UCSD-AML1 (cell line): ENCODE data around the gene RPTOR.

Source experiments
- DNase-seq: peaks from one replicate; lab custom pipeline; 2025; ENCODE audit not compliant: unreplicated experiment; lab: John Stamatoyannopoulos, UW

RPTOR gene

DNA sequence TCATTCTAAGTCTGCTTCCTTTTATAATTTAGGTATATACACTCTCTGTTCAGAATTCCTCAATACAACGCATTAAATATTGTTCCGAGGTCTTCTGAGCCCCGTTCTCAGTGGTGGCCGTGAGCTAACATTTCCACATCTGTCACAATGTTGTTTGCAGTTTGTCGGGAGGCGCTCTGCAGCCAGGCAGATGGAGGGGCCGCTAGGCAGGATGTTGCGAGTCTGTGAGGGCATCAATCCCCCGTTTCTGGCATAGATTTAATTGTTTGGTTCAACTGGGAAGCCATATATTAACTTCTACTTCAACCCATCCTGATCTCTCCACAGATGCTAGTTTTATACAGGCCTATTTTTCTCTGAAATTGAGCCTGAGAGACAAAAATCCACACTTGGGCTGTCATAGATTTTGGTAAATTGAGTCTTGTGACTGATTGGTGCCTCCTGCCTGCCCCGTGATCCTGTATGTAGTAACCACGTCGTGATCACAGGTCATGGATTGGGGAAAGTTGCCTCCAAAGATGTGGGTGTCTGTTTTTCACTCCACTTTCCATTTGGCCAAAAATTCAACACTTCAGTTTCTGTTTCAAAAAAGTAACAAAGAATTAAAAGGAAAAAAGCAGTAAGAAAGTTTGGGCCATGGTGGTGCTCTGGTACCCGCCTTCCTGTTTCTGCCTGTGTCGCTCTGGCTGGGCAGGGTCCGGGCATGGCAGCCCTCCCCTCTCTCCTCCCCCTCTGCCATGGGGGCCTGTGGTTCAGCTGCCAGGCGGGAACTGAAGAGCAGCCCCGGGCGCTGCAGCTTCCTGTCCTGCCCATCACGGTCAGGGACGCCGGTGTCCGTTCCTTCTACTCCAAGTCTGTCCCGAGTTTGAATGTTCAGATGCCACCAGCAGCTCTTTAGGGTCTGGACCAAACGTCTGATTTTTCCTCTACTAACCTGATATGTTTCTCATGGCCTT lies 41.5 kb downstream of the RPTOR start:
- DNase-seq, result no peak

DNA sequence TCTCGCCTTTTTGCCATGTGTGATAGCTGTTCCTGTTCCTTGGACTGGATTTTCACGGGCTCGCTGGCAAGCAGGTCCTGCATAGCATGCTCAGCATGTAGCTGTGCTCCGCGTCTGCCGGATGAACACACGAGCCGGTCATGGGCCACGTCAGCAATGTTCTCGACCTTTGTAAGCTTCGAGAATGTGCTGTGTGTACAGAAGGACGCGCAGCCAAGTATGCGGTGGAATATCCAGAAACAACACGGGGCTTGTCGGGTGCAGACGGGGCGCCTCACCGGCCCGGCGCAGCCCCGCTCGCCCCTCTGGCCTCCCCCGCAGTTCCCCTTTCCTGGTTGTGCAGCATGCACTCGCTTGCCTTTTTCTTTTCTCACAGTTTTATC lies 42.2 kb downstream of the RPTOR start:
- DNase-seq, result no peak

DNA sequence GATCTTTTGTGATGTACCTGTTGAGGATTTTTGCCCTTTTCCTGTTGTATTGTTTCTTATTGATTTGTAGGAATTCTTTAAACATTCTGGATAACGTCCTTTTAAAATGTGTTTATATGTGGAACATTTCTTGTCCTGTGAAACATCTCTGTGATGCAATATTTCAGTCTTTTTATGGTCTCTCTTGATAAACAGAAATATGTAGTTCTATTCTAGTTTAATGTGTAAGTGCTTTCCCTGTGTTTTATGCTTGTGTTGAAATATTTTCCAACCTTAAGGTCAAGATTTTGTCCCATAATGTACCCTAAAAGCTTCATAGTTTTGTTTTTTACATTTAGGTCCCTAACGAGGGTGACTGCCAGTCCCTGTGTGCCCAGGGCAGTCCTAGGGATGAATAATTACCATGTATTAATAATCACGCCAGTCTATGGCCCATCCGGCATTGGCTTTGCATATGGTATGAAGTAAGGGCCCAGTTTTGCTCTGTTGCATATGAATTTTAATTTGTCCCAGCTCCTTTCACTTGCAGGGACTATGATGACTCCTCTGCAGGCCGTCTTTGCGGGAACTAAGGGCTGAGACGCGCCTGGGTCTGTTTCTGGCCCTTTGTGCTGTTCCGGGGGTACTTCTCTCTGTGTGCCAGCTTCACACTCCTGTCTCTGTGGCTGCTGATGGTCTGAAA lies 44.2 kb downstream of the RPTOR start:
- DNase-seq, result no peak

DNA sequence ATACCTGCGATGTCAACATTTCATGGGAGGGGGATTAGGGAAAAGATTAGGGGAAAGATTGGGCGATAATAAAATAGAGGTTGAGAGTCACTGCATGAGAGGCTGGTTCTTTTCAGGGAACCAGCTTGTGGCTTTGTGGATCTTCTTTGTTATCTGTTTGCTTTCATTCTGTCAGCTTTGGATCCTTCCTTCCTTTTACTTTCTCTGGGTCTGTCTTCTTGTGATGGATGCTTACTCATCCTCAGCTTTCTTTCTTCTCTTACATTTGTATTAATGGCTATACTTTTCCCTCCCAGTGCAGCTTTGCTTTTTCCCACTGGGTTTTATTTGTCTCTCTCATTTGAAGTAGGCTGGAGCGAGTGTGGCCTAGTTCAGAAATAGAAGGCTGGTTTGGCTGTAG lies 47.1 kb downstream of the RPTOR start:
- DNase-seq, result no peak

DNA sequence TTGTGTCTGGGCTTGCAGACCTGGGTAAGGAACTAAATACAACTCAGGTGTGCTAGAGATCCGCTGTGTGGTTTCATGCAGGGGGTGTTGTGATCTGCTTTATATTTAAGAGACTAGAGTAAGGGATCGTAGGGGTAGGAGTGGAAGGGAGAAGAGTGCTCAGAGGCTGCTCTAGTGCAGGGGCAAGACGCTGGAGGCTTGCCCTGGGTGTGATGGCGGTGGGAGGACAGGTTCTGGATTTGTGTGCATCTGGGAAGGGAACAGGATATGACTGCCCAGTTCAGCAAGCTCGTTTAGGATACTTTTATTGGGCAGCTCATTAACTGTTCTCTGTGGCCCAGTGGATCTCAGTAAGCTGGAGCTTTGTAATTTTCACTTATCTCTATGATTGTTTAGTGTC lies 47.6 kb downstream of the RPTOR start:
- DNase-seq, result no peak

DNA sequence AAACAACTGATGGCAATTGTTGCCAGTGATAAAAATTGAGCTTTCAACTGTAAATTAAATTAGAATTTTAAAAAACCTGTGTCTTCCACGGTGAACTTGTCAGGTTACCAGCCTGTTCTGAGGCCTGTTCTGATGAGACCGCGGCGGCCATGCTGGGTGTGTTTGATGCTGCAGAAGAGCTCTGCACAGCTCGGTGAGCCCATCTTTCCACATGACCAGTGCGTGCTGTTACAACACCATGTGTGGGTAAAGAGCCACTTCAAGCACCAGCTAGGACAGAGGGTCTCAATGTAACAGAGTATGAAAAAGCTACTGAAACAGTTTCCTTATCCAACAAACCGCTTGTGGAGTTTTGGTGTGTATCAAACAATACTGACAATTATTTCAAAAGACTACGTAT lies 48.5 kb downstream of the RPTOR start:
- no peak for DNase-seq

DNA sequence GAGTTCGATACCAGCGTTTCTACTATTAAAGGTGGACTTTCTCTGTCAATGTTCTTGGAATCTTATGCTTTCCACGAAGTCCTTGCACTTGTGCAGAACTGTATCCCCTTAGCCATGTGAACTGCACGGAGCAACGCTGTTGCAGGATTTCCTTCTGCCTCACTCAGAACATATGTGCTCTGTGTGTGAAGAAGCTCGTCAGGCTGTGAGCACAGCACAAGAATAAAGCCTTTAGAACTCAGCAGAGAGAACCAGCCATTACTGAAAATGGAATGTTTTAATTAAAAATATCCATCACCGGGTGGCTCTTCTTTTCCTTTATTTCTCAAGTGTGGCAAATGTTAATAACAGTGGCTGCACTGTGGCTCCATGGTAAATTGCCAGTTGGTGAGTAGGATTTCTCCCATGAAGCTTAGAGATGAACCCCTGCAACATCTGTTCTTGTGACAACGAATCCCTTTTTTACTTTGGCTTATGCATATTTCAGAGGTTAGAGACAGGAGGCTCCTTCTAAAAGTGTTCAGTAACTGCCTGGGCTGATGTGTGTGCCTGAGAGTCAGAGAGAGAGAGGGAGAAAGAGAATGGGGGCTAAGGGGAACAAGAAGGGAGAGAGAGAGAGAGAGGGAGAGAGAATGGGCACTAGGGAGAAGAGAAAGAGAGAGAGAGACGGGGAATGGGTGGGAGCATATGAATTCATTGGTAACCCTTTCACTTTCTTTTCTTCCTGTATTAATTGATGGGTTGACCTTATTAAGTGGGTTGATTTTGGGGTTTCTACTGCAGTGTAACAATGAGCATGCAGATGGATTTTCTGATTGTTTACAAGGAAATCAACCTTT lies 50.0 kb downstream of the RPTOR start:
- no peak for DNase-seq

DNA sequence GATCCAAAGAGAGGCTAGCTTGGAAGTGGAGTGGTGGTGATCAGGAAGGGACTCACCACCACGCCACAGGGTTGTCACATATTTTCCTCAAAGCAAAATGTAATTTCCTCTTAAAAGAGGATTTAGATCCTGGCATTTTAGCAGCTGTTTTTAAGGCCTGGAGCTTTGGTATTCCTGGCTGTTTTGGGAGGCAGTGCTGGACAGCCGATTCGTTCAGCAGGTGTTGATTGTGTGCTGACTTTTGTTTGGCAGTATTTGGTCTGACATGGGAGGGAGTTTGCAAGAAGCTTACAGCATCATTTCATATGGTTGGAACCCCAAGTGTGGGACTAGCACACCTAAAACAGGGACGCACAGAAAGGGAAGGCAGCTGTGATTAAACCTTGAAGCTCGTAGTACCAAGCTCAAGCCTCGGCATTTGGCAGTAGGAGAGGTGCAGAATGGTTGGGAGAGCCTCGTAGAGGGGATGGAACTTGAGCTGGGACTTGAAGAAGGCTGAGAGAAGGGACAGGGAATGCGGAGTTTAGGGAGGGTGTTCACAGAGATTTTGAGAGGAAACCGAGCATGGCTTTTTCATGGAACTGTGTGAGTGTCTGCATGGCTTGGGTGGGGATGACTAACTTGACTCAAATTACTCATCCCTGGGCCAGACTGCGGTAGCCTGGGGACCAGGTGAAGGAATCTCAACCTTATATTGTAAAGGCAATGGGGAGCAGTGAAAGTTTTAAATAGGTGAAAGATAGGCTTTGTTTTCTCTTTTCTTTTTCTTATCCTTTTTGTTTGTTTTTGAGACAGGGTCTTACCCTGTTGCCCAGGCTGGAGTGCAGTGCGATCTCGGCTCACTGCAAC lies 52.3 kb downstream of the RPTOR start:
- no peak for DNase-seq

DNA sequence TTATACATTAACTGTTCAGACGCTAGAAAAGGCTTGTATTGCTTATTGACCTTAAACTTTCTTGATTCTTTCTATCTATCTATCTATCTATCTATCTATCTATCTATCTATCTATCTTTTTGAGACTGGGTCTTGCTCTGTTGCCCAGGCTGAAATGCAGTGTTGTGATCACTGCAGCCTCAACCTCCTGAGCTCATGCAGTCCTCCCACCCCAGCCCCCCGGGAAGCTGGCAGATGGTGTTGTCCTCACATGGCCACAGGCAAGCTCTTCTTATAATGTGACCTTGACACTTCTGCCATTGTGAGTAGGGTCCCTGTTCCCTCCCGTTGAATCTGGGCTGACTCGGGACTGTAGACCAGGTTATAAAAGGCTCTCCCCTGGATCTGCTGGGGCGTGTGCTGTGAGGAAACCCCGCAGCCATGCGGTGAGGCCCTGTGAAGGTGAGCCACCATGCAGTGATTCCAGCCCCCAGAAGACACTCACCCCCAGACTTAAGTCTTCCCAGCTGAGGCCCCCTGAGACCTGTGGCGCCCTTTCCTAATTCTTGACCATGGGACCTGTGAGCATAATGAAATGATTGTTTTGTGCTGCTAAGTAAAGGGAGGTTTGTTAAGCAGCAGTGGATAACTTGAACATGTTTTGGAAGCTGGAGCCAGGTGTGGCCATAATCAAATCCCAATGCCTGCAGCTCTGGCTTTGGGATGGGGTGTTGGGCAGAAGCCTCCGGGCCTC lies 54.3 kb downstream of the RPTOR start:
- no peak for DNase-seq

DNA sequence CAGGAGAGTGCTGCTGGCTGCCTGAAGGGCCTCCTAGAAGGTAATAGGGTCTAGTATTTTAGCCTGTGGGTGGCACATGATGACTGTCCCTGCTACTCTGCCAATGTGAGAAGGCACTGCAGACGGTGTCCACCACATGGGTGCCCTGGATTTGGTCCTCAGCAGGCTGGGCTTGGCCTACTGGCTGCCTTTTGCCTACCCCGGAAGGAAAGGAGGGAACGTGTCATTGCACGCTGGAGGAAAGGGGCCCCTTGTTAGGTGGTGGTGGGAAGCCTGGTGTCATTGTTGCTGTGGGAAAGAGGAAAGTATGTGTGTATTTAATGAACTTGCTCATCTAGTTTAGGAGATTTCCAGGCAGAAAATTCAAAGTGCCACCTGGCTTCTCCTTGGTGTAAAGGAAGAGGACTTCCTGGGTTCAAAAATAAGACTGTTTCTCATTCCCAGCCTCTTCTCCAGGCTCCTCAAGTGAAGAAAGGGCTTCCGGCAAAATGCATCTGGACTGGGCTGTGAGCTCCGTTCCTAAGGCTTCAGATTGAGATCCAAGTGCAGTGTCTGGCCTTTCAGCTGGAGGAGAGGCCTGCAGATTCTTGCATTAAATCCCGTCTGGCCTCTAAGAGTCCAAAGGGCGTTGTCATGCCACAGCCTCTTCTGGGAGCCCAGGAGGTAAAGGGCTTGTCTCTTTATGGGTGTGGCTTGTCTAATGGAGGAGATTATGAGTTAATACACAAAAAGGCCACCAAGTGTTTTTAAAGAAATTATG lies 55.1 kb downstream of the RPTOR start:
- peak; percentile 43 for DNase-seq

DNA sequence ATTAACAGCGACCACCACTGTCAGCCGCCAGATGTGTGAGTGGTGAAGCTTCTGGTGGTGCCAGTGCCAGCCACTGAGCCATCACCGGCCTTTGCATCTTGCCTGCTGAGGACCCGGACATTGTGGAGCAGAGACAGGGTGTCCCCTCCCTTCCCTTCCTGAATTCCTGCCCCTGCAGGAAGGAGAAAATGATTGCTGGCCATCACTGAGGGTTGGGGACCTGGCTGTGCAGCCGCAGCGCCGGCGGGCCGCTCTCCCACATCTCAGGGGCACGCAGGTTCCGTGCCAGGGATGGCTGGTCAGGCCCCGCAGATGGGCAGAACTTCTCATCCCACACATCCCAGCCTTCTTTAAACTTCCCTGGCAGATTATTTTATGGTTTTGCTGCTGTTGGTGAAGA lies 56.5 kb downstream of the RPTOR start:
- no peak for DNase-seq

DNA sequence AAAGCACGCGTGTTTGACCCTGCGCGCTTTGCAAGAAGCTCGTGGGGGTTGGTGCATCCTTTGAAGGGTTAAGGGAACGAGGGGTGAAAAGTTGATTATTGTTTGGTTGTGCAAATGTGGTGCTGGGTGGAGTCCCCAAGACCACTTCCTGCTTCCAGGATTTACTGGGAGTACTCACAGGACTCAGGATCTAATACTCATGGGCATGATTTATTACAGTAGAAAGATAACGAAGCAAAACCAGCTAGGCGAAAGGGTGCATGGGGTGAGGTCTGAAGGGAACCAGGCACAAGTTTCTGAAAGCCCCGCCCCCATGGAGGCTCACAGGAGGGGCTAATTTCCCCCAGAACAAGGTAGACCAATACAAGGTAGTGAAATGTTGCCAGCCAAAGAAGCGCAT lies 58.8 kb downstream of the RPTOR start:
- no peak for DNase-seq

DNA sequence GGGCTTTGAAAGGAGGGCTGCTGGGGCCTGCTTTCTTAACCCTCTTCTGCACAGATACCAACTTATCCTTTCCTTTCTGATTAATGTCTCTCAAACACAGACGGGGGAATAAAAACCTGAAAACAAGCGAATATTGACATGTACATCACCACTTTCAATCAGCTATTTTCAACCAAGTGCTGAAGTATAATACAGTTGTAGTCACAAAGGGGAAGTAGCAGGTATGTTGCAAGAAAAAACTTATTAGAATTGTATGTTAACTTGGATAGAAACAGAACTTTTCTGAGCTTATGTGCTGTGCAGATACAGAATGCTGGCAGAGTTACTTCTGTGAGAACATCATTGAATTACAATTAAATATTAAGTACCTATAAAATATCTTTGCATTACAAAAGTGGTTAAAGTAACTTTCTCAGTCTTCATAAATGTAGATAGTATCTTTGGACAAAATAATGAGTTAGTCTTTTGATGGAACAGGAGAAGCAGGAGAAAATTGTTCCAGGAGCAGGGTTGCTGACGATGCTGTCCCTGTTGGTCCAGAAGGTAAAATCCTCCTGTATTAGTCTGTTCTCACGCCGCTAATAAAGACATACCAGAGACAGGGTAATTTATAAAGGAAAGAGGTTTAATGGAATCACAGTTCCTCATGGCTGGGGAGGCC lies 59.5 kb downstream of the RPTOR start:
- no peak for DNase-seq

DNA sequence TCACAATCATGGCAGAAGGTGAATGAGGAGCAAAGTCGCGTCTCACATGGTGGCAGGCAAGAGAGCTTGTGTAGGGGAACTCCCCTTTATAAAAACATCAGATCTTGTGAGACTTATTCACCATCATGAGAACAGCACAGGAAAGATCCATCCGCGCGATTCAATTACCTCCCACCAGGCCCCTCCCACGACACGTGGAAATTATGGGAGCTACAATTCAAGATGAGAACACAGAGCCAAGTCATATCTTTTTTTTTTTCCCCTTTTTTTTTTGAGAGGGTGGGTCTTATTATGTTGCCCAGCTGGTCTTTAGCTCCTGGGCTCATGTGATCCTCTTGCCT lies 60.0 kb downstream of the RPTOR start:
- DNase-seq, result no peak

DNA sequence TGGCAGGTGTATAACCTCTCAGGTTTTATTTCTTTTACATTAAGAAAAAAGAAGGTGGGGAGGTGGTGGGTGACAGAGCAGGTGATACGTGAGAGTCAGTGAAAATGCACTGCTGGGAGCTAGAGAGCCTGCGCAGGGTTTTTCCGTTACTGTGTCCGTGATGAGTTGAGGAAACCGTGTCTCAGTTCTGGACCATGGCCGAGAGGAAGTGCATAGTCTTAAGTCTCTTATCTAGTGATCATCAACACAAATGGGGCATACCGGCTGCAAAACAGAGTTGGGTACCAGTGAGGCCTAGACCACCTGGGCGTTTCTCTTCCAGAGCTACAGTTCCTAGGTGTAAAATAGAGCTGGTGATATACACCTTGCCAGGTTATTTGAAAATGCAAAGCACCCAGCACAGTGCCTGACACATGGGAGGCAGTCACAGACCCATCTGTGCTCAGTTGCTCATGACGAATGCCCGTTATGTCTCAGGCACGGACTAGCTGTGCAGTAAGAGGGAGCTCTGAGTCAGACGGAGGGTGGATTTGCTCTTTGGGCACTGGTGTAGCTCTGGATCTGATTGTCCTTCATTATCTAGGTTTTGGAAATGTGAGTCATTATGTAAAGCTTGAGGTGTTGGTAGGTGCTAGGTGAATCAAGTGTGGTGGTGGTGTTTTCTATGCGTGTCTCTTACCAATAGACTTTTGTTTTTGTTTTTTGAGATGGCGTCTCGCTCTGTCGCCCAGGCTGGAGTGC lies 60.9 kb downstream of the RPTOR start:
- no peak for DNase-seq

DNA sequence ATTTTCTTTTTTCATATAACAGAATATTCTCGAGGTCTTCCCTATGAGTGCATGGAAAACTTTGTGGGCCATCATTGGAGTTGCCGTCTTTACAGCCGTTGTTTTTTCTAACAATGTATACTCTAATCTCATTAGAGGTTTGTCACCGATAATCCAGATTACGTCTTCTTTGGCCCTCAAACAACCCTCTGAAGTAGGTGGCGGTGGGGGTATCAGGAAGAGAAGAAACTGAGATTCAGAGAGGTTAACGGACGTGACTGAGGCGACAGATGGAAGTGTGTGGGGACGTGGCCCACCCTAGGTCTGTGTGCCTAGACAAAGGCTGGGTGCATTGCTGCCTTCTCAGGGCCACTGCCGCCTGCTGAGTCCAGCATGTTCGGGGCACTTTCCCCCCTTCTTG lies 63.7 kb downstream of the RPTOR start:
- no peak for DNase-seq

DNA sequence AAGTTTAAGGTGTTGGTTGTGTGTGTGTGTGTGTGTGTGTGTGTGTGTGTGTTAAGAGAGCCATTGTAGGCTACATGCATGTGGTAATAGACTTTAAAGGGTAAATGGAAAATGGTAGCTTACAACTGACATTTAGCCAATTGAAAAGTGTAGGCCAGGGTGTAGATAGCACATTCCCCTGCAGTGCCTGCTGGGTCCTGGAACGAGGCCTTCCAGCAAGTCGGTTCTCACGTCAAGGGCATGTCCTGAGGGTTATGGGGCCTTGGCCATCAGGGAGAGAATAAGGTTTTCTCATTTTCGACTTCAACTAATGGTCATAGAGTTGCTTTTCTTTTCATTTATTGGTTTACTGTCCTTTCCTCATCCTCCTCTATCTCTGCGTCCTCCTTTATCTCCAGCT lies 65.1 kb downstream of the RPTOR start:
- no peak for DNase-seq

DNA sequence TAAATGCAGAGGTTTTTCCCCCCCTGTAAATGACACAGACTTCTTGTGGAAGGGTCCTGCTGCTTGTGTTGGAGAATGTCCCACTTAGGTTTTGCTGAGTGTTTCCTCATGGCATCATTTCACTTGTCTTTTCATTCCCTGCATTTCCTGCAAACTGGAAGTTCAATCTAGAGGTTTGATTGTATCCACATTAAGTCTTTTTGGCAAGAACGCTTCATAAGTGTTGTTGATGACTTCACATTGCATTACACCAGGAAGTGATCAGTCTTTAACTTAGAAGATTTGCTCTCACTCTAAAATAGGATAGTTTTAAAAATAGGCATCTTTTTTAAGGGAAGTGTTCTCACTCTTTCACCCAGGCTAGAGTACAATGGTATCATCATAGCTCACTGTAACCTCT lies 67.2 kb downstream of the RPTOR start:
- DNase-seq, result no peak
